Activated CD4-positive, alpha-beta T cell treated with anti-CD3 and anti-CD28 coated beads for 36 hours (primary cell): Measurements from ENCODE around the gene PROZ. TPM values are rescaled to one million over a fixed set of nuclear protein-coding genes. Genes with fewer than 3 reads are reported as not detected.

Experiments used
- ATAC-seq: fragments of 200-7000 bp; cut with Tn5 transposase; one replicate; pipeline ENCODE4 v1.10.0; 2021; ENCODE audit warnings: mild to moderate bottlenecking, moderate library complexity
- CTCF ChIA-PET: fragments of 350-600 bp; sonication (Branson Sonifier 250); formaldehyde crosslinking; loops from one replicate; lab custom pipeline; 2021; ENCODE audit warnings: antibody characterized with exemption; lab: Charles Lee
- POLR2A ChIA-PET: fragments of 350-600 bp; sonication (Branson Sonifier 250); formaldehyde crosslinking; loops from one replicate; lab custom pipeline; 2021; ENCODE audit warnings: antibody characterized with exemption, inconsistent platforms; lab: Charles Lee
- DNase-seq: peaks from one replicate; pipeline ENCODE4 v3.0.0-alpha.2; 2020
- H3K27ac Mint-ChIP-seq: one replicate; pipeline ENCODE4 v1.8.0; 2021; ENCODE audit warnings: mixed read lengths
- H3K27me3 Mint-ChIP-seq: one replicate; pipeline ENCODE4 v1.8.0; 2021; ENCODE audit warnings: mixed read lengths
- H3K36me3 Mint-ChIP-seq: one replicate; pipeline ENCODE4 v1.8.0; 2021; ENCODE audit warnings: low read depth, mixed read lengths
- H3K4me1 Mint-ChIP-seq: one replicate; pipeline ENCODE4 v1.8.0; 2021; ENCODE audit warnings: mixed read lengths
- H3K4me3 Mint-ChIP-seq: one replicate; pipeline ENCODE4 v1.8.0; 2021; ENCODE audit warnings: mild to moderate bottlenecking, moderate library complexity, mixed read lengths
- H3K9me3 Mint-ChIP-seq: one replicate; pipeline ENCODE4 v1.8.0; 2021; ENCODE audit warnings: low read depth, mixed read lengths
- intact Hi-C, 2 experiments: fragments of 100-400 bp; cut with DNase I in 1 of 2; cut with micrococcal nuclease in 1 of 2; formaldehyde crosslinking; loops; one replicate each; pipeline versions ENCODE4 v1.14.2 to v1.15.1; 2022 to 2024; cut with DNase I, micrococcal nuclease
- total RNA-seq, 2 experiments: library from RNA; stranded (reverse); gene quantifications; one replicate each; pipeline ENCODE4 v1.2.3, GENCODE V29; 2021

PROZ gene
- total RNA-seq, 2 experiments from 2014 or later: not detected

DNA sequence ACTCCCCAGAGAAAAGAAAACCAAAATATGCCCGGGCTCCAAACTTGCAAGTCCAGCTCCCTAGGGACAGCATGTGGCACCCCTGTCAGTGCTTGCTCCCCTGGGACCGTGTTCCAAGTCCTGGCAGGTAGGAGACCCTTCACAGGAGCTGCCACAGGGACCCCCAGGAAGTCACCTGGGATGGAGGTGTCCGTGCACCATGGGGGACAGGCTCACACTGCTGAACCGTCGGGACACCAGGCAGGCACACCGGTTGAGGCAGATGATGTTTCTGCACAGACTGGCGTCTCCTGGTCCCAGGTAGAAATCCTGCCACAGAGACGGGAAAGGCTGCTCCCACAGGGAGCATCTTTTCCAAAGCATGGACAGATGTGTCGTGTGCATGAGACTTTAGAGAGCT, 11.7 kb upstream of the PROZ start:
- intact Hi-C loops: no loop called here
- peaks cover 11% of the 10 kb centered on the region for H3K4me1 Mint-ChIP-seq
- ChIA-PET POLR2A (no interaction called here), CTCF (interaction anchor here (1.1 to 1.2 kb wide), 3 partner anchors 9 to 87 kb away, joined by 3 to 4 read pairs (median 3); no protein-coding TSS in a partner anchor)
- H3K9me3 Mint-ChIP-seq: peaks cover 2% of the 10 kb centered on the region
- ATAC-seq (no peak), DNase-seq (no peak)
- H3K27me3 Mint-ChIP-seq: peaks cover 4% of the 10 kb centered on the region
- H3K4me3 Mint-ChIP-seq: no peak overlapping the region
- no peak overlapping the region for H3K27ac Mint-ChIP-seq
- H3K36me3 Mint-ChIP-seq: no peaks in the 10 kb centered on the region

DNA sequence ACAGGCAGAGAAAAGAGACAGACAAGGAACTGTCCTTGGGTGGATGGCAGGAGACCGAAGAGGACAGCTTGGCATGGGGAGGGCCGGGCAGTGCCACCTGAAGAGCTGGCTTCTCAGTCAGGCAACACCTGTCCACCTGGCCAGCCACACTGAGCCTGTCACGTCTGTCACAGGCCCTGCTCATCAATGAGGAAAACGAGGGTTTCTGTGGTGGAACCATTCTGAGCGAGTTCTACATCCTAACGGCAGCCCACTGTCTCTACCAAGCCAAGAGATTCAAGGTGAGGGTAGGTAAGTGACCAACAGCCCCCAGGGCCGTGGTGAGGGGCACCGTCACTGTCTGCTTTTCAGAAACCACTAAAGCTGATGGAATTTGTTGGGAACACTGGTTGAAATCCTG, 11.2 kb upstream of the PROZ start:
- DNase-seq (no peak), ATAC-seq (no peak)
- H3K4me3 Mint-ChIP-seq: no peak overlapping the region
- no peaks in the 10 kb centered on the region for H3K36me3 Mint-ChIP-seq
- intact Hi-C loops: no loop called here
- H3K27me3 Mint-ChIP-seq: peaks cover 5% of the 10 kb centered on the region
- ChIA-PET POLR2A (interaction anchor here (0.6 kb wide), 1 partner anchor 60 kb away, joined by 4 read pairs; no protein-coding TSS in a partner anchor), CTCF (interaction anchor here (1.1 kb wide), 1 partner anchor 10 kb away, joined by 3 read pairs; no protein-coding TSS in a partner anchor)
- H3K9me3 Mint-ChIP-seq: peaks cover 2% of the 10 kb centered on the region
- H3K4me1 Mint-ChIP-seq: peaks cover 14% of the 10 kb centered on the region
- no peak overlapping the region for H3K27ac Mint-ChIP-seq

DNA sequence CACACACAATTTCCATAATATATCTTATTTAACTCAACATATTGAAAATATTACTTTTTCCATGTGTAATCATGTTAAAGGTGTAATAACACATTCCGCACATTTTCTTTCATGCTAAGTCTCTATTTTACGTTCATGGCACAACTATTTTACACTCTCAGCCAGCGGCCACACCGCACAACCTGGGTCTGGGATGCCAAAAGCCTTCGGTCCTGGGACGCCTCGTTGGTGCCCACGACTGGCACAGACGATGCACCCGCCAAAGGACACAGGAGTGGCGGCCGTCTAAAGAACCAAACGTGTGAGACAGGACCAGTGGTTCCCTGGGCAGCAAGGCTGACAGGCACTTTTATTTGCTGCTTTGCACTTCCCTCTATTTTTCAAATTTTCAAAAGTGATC, 10.0 kb upstream of the PROZ start:
- H3K9me3 Mint-ChIP-seq: peaks cover 2% of the 10 kb centered on the region
- POLR2A ChIA-PET: no interaction called here
- DNase-seq (no peak), ATAC-seq (no peak)
- CTCF ChIA-PET: no interaction called here
- intact Hi-C loops: no loop called here
- peaks cover 2% of the 10 kb centered on the region for H3K36me3 Mint-ChIP-seq
- peaks cover 13% of the 10 kb centered on the region for H3K27me3 Mint-ChIP-seq
- H3K4me1 Mint-ChIP-seq: peaks cover 23% of the 10 kb centered on the region
- H3K27ac Mint-ChIP-seq: no peak overlapping the region
- no peak overlapping the region for H3K4me3 Mint-ChIP-seq

DNA sequence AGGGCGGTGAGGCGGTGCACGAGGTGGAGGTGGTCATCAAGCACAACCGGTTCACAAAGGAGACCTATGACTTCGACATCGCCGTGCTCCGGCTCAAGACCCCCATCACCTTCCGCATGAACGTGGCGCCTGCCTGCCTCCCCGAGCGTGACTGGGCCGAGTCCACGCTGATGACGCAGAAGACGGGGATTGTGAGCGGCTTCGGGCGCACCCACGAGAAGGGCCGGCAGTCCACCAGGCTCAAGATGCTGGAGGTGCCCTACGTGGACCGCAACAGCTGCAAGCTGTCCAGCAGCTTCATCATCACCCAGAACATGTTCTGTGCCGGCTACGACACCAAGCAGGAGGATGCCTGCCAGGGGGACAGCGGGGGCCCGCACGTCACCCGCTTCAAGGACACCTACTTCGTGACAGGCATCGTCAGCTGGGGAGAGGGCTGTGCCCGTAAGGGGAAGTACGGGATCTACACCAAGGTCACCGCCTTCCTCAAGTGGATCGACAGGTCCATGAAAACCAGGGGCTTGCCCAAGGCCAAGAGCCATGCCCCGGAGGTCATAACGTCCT, 9.4 kb upstream of the PROZ start:
- H3K27ac Mint-ChIP-seq: no peak overlapping the region
- DNase-seq (no peak), ATAC-seq (no peak)
- H3K27me3 Mint-ChIP-seq: peaks cover 13% of the 10 kb centered on the region
- no peak overlapping the region for H3K4me3 Mint-ChIP-seq
- peaks cover 2% of the 10 kb centered on the region for H3K36me3 Mint-ChIP-seq
- H3K4me1 Mint-ChIP-seq: peaks cover 27% of the 10 kb centered on the region
- CTCF ChIA-PET: no interaction called here
- peaks cover 2% of the 10 kb centered on the region for H3K9me3 Mint-ChIP-seq
- POLR2A ChIA-PET: no interaction called here
- intact Hi-C loops: no loop called here

DNA sequence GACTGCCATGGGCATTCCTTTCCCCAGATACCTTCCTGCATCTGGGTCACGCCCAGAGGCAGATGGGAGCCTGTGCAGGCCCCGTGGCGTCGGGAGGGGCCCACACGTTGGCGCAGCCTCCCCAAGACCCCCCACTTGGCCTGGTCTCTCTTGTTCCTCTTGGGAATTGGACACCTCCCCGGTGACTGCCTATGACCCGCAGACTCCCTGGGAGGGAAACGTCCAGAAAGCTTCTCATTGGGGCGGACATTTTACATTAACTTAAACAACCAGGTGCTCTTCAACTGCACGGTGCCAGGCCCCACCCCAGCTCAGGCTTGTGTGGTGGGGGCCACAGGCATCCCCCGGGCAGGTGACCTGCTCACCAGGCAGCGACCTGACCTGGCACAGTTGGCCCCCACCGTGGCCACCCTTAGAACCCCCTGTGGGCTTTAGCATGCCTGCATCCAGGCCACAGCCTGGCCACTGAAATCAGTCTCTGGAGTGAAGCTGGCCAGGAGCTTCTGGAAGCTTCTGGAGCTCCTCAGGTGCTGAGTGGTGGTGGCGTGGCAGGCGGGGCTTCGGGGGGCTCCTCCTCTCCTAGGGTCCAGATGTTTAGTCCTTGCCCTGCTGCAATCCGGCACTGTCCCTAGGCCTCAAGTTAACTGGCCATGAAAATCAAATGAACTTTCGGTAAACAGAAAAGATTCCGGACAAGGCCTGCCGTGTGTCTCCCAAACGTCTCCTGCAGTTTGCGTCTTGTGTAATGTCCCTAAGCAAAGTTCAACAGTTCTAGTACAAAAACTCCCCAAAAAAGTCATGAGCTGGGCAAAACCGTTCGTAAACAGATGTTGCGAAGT, 8.5 kb upstream of the PROZ start:
- peaks cover 28% of the 10 kb centered on the region for H3K4me1 Mint-ChIP-seq
- H3K9me3 Mint-ChIP-seq: peaks cover 2% of the 10 kb centered on the region
- H3K4me3 Mint-ChIP-seq: no peak overlapping the region
- H3K27me3 Mint-ChIP-seq: peaks cover 13% of the 10 kb centered on the region
- peaks cover 2% of the 10 kb centered on the region for H3K36me3 Mint-ChIP-seq
- no peak for DNase-seq
- ChIA-PET CTCF (no interaction called here), POLR2A (no interaction called here)
- no peak for ATAC-seq
- no peak overlapping the region for H3K27ac Mint-ChIP-seq
- intact Hi-C loops: loop anchor here (5.0 kb wide), 3 partner anchors 57 to 208 kb away; partner anchors contain the start of genes CUL4A (in 1 of the 2), LAMP1 (in 1 of the 2) and PCID2 (in 1 of the 2)

DNA sequence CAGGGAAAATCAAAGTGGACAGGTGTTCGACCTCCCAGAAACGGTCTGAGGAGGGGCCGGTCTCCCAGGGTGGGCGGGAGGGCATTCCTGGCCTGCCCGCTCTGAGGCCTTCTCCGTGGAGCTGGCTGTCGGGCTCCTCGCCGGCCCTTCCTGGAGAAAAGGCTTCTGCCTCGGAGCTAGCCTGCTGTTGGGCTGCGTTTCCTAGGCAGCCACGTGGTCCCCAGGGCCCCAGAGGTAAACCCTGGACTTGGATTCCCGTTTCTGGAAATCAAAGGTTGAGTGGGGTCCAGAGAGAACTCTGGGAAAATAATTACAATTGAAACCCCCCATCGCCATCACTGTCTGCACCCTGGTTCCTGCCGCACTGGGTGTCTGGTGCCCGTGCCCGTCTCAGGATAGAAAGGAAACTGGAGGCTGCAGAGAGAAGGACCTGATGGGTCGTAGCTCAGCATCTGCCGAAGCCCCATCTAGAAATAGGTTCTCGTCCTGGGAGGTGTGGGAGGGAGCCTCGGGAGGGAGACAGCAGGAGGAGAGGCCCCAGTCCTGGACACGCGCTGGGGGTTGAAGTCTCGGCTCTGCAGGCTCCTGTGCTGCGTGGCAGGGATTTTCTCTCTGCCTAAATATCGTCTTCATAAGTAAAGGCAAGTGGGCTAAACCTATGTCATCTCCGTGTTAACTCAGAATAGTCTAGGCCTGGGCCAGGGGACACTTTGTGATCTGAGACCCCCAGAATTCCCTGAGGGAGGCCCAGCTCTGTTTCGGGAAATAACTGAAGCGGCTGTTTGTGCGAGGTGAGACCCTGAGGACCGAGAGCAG, 7.7 kb upstream of the PROZ start:
- ChIA-PET CTCF (no interaction called here), POLR2A (no interaction called here)
- ATAC-seq (no peak), DNase-seq (no peak)
- H3K9me3 Mint-ChIP-seq: peaks cover 5% of the 10 kb centered on the region
- peaks cover 13% of the 10 kb centered on the region for H3K27me3 Mint-ChIP-seq
- H3K4me3 Mint-ChIP-seq: no peak overlapping the region
- intact Hi-C loops: loop anchor here (5.0 kb wide), 3 partner anchors 57 to 208 kb away; partner anchors contain the start of genes CUL4A (in 1 of the 2), LAMP1 (in 1 of the 2) and PCID2 (in 1 of the 2)
- H3K36me3 Mint-ChIP-seq: peaks cover 2% of the 10 kb centered on the region
- peaks cover 23% of the 10 kb centered on the region for H3K4me1 Mint-ChIP-seq
- H3K27ac Mint-ChIP-seq: no peak overlapping the region

DNA sequence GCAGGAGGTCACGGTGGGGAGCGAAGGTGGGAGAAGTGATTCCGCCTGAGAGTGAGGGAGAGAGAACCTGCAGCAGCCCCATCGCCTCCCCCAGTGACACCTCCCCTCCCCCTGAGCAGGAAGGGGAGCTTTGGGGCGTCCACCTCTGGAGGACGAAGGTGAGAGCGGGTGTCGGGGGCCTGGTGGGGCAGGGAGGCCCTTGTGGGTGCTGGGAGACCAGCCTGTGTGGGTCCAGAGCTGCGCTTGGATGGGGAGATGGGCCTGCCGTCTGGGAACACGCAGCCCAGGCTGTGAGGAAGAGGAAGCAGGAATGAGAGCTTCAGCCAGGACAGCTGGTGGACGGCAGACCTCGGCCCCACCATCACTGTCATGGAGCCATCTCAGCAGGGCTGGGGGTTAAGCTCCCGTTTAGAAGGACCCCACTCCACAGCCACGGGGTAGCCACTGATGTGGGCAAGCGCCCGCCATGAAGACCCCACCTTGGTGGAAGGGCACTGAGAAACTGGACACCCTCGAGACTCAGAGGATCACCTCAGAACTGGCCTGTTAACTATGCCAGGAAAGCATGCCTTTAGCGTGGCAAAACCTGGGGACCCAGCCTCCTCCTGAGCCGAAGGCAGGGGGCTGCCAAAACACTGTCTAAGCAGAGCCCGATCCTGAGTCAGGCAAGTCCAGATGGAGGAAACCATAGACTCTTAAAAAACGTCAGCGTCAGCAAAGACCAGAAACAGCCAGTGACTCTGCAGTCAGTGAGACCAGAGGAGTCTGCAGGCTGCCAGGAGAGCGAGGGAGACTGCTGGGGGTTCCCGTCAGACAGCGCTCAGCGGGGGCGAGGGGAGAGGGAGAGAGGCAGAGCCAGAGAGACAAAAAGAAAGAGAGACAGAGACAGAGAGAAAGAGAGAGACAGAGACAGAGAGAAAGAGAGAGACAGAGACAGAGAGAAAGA, 6.4 kb upstream of the PROZ start:
- ChIA-PET CTCF (no interaction called here), POLR2A (no interaction called here)
- DNase-seq: peak; percentile 54
- H3K27me3 Mint-ChIP-seq: peaks cover 13% of the 10 kb centered on the region
- intact Hi-C loops: loop anchor here (5.0 kb wide), 3 partner anchors 55 to 210 kb away; partner anchors contain the start of genes CUL4A (in 1 of the 2), LAMP1 (in 1 of the 2) and PCID2 (in 1 of the 2)
- peaks cover 7% of the 10 kb centered on the region for H3K9me3 Mint-ChIP-seq
- peak; percentile 69 for ATAC-seq
- peaks cover 2% of the 10 kb centered on the region for H3K36me3 Mint-ChIP-seq
- peak overlapping the region; percentile 67 for H3K4me3 Mint-ChIP-seq
- H3K4me1 Mint-ChIP-seq: peaks cover 17% of the 10 kb centered on the region
- peak overlapping the region; percentile 70 for H3K27ac Mint-ChIP-seq

DNA sequence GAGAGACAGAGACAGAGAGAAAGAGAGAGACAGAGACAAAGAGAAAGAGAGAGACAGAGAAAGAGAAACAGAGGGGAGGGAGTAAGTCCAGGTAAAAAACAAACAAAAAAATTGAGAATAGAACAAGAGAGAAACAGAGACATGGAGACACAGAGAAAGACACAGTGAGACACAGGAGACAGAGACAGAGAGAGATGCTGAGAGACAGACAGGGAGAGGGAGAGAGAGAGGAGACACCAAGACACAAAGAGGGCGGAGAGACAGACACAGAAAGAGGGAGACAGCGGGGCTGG, 5.8 kb upstream of the PROZ start:
- intact Hi-C loops: loop anchor here (5.0 kb wide), 3 partner anchors 55 to 210 kb away; partner anchors contain the start of genes CUL4A (in 1 of the 2), LAMP1 (in 1 of the 2) and PCID2 (in 1 of the 2)
- CTCF ChIA-PET: no interaction called here
- Mint-ChIP-seq H3K27ac (peak overlapping the region; percentile 70), H3K36me3 (peaks cover 2% of the 10 kb centered on the region), H3K4me3 (peak overlapping the region; percentile 67), H3K4me1 (peaks cover 17% of the 10 kb centered on the region), H3K27me3 (peaks cover 13% of the 10 kb centered on the region), H3K9me3 (peaks cover 7% of the 10 kb centered on the region)
- POLR2A ChIA-PET: no interaction called here
- ATAC-seq (no peak), DNase-seq (no peak)

DNA sequence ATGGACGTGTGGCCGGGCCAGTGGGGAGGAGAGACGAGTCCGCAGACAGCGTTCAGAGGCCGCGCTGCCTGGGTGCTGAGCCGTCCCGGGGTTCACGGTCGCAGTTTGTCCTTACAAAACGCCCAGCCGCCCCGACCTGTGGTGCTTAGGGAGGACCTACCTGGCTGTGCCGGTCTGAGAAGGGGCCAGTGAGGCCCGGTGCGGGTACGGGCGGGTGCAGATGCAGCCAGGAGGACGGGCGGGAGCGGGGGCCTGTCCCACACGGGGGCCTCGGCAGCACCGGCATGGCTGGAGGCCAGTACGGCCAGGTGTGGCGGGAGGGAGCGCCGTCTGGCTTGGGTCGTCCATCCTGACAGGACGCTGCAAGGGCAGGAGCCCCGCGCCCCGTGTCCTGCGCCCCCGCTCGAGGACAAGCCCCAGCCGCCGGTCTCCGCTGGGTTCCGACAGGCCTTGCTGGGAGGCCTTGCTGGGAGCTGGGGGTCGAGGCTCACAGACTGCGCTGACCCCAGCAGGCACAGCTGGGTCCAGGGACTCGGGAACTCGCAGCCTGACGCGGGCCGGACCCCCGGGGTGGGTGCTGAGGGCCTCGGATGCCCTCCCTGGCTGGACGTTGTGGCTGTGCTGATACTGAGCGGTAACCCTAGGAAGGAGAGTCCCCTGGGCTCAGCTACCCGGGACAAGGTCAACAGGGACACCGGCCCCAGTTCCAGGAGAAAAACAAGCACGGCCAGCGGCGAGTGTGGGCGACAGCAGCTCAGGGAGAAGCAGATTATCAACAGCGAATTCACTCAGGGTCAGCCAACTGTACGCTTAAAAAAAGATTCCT, 5.3 kb upstream of the PROZ start:
- ChIA-PET POLR2A (no interaction called here), CTCF (interaction anchor here (0.6 kb wide), 1 partner anchor 144 kb away, joined by 3 read pairs; the partner anchor contains the start of gene LAMP1)
- Mint-ChIP-seq H3K27me3 (peaks cover 13% of the 10 kb centered on the region), H3K4me3 (peak overlapping the region; percentile 67), H3K9me3 (peaks cover 7% of the 10 kb centered on the region), H3K4me1 (peaks cover 17% of the 10 kb centered on the region), H3K27ac (peak overlapping the region; percentile 70), H3K36me3 (peaks cover 2% of the 10 kb centered on the region)
- DNase-seq (peak; percentile 34), ATAC-seq (peak; percentile 21)
- intact Hi-C loops: loop anchor here (5.0 kb wide), 3 partner anchors 54 to 211 kb away; partner anchors contain the start of genes CUL4A (in 1 of the 2), LAMP1 (in 1 of the 2) and PCID2 (in 1 of the 2)
